Right atrium auricular region (tissue), 2 donors: ENCODE results near the gene ZNF469. TPM values are rescaled to one million over a fixed set of nuclear protein-coding genes. Genes with fewer than 3 reads are reported as not detected.

ENCODE experiments used
- DNase-seq: peaks from one replicate; pipeline ENCODE4 v3.0.0-alpha.2; 2019; ENCODE audit warnings: low spot score
- H3K27ac ChIP-seq, 2 donors: fragments of 200-600 bp; sonication (generic); 1 replicate in 1 of 2; 2 replicates in 1 of 2; pipeline ENCODE4 v1.5.1; 2016 to 2019
- H3K27me3 ChIP-seq, 2 donors: fragments of 200-600 bp; sonication (generic); one replicate each; pipeline versions ENCODE4 v1.5.1 to v1.6.0; 2017 to 2019
- H3K36me3 ChIP-seq: fragments of 200-600 bp; sonication (generic); one replicate; pipeline ENCODE4 v1.5.1; 2016
- H3K4me1 ChIP-seq, 2 donors: fragments of 200-600 bp; sonication (generic); one replicate each; pipeline versions ENCODE4 v1.5.1 to v1.6.0; 2017 to 2019
- H3K4me3 ChIP-seq, 2 donors: fragments of 200-600 bp; sonication (generic); 1 replicate in 1 of 2; 2 replicates in 1 of 2; pipeline ENCODE4 v1.5.1; 2017 to 2019; ENCODE audit warnings: mild to moderate bottlenecking in 1 of 2, moderate library complexity in 1 of 2
- H3K9me3 ChIP-seq, 2 donors: fragments of 200-600 bp; sonication (generic); one replicate each; pipeline ENCODE4 v1.5.1; 2019
- CTCF ChIP-seq, 2 donors: fragments of 200-600 bp; sonication (generic); IDR thresholded peaks; one replicate each; pipeline ENCODE4 v1.5.1; 2019; ENCODE audit warnings: antibody characterized with exemption in 2 of 2
- total RNA-seq, 2 donors: library from RNA; depleted of rRNA; stranded (reverse); fragments of >200 nt; gene quantifications; one replicate each; pipeline ENCODE4 v1.1.0, GENCODE V29; 2016

Gene ZNF469
- total RNA-seq, 2 donors from 2014 or later = 0.56 to 0.83 TPM

GRCh38 chr16:88389621-88390160, 6.9 kb downstream of the ZNF469 start:
- Histone ChIP-seq H3K27ac (no peak overlapping the region), H3K36me3 (no peaks in the 10 kb centered on the region), H3K9me3 (no peaks in the 10 kb centered on the region), H3K4me3 (no peak overlapping the region), H3K27me3 (no peaks in the 10 kb centered on the region), H3K4me1 (peaks cover 0 to 12% of the 10 kb centered on the region in 2 donors)
- TF ChIP-seq CTCF (IDR thresholded peaks at IDR 0.05) = no peak
- DNase-seq = no peak

- no peak for TF ChIP-seq CTCF (IDR thresholded peaks at IDR 0.05)
- Histone ChIP-seq H3K4me1 (peaks cover 0 to 12% of the 10 kb centered on the region in 2 donors), H3K4me3 (no peak overlapping the region), H3K36me3 (no peaks in the 10 kb centered on the region), H3K27me3 (no peaks in the 10 kb centered on the region), H3K9me3 (no peaks in the 10 kb centered on the region), H3K27ac (no peak overlapping the region)
- no peak for DNase-seq
These were observed 7.5 kb downstream of the ZNF469 start for GRCh38 chr16:88390265-88390664.

- H3K4me1 ChIP-seq = peaks cover 0 to 12% of the 10 kb centered on the region in 2 donors
- H3K9me3 ChIP-seq = no peaks in the 10 kb centered on the region
- no peak overlapping the region for H3K4me3 ChIP-seq
- no peak overlapping the region for H3K27ac ChIP-seq
- no peaks in the 10 kb centered on the region for H3K27me3 ChIP-seq
- H3K36me3 ChIP-seq = no peaks in the 10 kb centered on the region
- TF ChIP-seq CTCF (IDR thresholded peaks at IDR 0.05) = no peak
- DNase-seq = no peak
These were observed 8.0 kb downstream of the ZNF469 start for GRCh38 chr16:88390735-88391134.

GRCh38 chr16:88391144-88391850, 8.5 kb downstream of the ZNF469 start:
- peaks cover 0 to 12% of the 10 kb centered on the region in 2 donors for H3K4me1 ChIP-seq
- no peak for DNase-seq
- H3K27ac ChIP-seq = no peak overlapping the region
- no peaks in the 10 kb centered on the region for H3K27me3 ChIP-seq
- TF ChIP-seq CTCF (IDR thresholded peaks at IDR 0.05) = no peak
- no peaks in the 10 kb centered on the region for H3K9me3 ChIP-seq
- H3K36me3 ChIP-seq = no peaks in the 10 kb centered on the region
- no peak overlapping the region for H3K4me3 ChIP-seq

- Histone ChIP-seq H3K27ac (no peak overlapping the region), H3K36me3 (no peaks in the 10 kb centered on the region), H3K9me3 (no peaks in the 10 kb centered on the region), H3K4me3 (no peak overlapping the region), H3K27me3 (no peaks in the 10 kb centered on the region), H3K4me1 (peaks cover 0 to 12% of the 10 kb centered on the region in 2 donors)
- no peak for DNase-seq
- TF ChIP-seq CTCF (IDR thresholded peaks at IDR 0.05) = no peak
These were observed 9.4 kb downstream of the ZNF469 start for GRCh38 chr16:88392111-88392510.
